Diencephalon (tissue), 1 donor: ENCODE results near the gene FBXO9. TPM values are rescaled to one million over a fixed set of nuclear protein-coding genes. Genes with fewer than 3 reads are reported as not detected.

Experiments used
- small RNA-seq: library from RNA; depleted of rRNA; stranded (forward); fragments of <200 nt; gene quantifications from one replicate; pipeline ENCODE3, GENCODE V24; 2014
- total RNA-seq: library from RNA; depleted of rRNA; stranded (reverse); fragments of >200 nt; gene quantifications from one replicate; pipeline ENCODE4 v1.2.3, GENCODE V29; 2014

The FBXO9 gene
- 63.2 TPM for total RNA-seq

GRCh38 chr6:53065266-53066076 is at the start of gene FBXO9:
Gene FBXO9 (plus strand): TSS chr6:53065404. CDS start chr6:53065790, 386 bp downstream.

GRCh38 chr6:53148684-53149083 is 83.5 kb downstream of the FBXO9 start, which contains the start of gene GCM1:
Gene GCM1 (minus strand): TSS chr6:53148841. CDS start chr6:53145632, 3,209 bp downstream.

Small RNAs within 50 kb of the gene (small RNA-seq; reads per million reads assigned to genes)
- not detected for gene RN7SL244P

Other genes with a start within 250 kb of the FBXO9 start
- gene GSTA5, start 224.6 kb upstream of the FBXO9 start, total RNA-seq: not detected
- gene GSTA3, start 155.7 kb upstream of the FBXO9 start, total RNA-seq: 0.69 TPM
- 120 TPM for gene GSTA4, start 70.1 kb upstream of the FBXO9 start, total RNA-seq
- gene CILK1, start 3.6 kb upstream of the FBXO9 start, total RNA-seq: 19.8 TPM
- gene GCM1, start 83.4 kb downstream of the FBXO9 start, total RNA-seq: not detected